ENCODE results near the gene STRA6.

STRA6 gene, protein sequence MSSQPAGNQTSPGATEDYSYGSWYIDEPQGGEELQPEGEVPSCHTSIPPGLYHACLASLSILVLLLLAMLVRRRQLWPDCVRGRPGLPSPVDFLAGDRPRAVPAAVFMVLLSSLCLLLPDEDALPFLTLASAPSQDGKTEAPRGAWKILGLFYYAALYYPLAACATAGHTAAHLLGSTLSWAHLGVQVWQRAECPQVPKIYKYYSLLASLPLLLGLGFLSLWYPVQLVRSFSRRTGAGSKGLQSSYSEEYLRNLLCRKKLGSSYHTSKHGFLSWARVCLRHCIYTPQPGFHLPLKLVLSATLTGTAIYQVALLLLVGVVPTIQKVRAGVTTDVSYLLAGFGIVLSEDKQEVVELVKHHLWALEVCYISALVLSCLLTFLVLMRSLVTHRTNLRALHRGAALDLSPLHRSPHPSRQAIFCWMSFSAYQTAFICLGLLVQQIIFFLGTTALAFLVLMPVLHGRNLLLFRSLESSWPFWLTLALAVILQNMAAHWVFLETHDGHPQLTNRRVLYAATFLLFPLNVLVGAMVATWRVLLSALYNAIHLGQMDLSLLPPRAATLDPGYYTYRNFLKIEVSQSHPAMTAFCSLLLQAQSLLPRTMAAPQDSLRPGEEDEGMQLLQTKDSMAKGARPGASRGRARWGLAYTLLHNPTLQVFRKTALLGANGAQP

GRCh38 chr15:74202452-74203401, at the start of gene STRA6:
Gene STRA6, minus strand, starts transcription at chr15:74202787. Its CDS starts 520 bp downstream, at chr15:74202267.
- DNase-seq (ENCODE audit: low spot score in 2 of 2), result peak; percentile 86 to 94
- Histone ChIP-seq H3K4me1 (peaks cover 29% of the 10 kb centered on the region), H3K4me3 (peak within 1 kb of the TSS; percentile 15)

GRCh38 chr15:74252291-74252690, 49.7 kb upstream of the STRA6 start:
- Histone ChIP-seq H3K4me3 (no peak overlapping the region), H3K36me3 (replicated peaks) (no peaks in the 10 kb centered on the region), H3K9me3 (no peaks in the 10 kb centered on the region), H3K27me3 (ENCODE audit: low read depth) (peaks cover 51% of the 10 kb centered on the region), H3K4me1 (no peaks in the 10 kb centered on the region)
- DNase-seq (ENCODE audit: low spot score in 2 of 2), result no peak
- in situ Hi-C loops (cut with MboI; ENCODE audit: low sequenced_read_pairs), result no loop called here

More at GRCh38 chr15:74202452-74203401, at the start of gene STRA6:
- no peaks in the 10 kb centered on the region for H3K36me3 ChIP-seq (replicated peaks)
- H3K27me3 ChIP-seq (ENCODE audit: low read depth), result no peaks in the 10 kb centered on the region
- H3K9me3 ChIP-seq, result no peaks in the 10 kb centered on the region
- in situ Hi-C loops (cut with MboI; ENCODE audit: low sequenced_read_pairs), result no loop called here

GRCh38 chr15:74251131-74251811, 48.7 kb upstream of the STRA6 start:
- DNase-seq (ENCODE audit: low spot score in 2 of 2), result no peak
- Histone ChIP-seq H3K4me3 (no peak overlapping the region), H3K27me3 (ENCODE audit: low read depth) (peaks cover 42% of the 10 kb centered on the region), H3K36me3 (replicated peaks) (no peaks in the 10 kb centered on the region), H3K9me3 (no peaks in the 10 kb centered on the region), H3K4me1 (no peaks in the 10 kb centered on the region)
- in situ Hi-C loops (cut with MboI; ENCODE audit: low sequenced_read_pairs), result no loop called here

- no peak overlapping the region for H3K4me3 ChIP-seq
- in situ Hi-C loops (cut with MboI; ENCODE audit: low sequenced_read_pairs), result no loop called here
- H3K36me3 ChIP-seq (replicated peaks), result no peaks in the 10 kb centered on the region
- H3K9me3 ChIP-seq, result no peaks in the 10 kb centered on the region
- H3K27me3 ChIP-seq (ENCODE audit: low read depth), result peaks cover 33% of the 10 kb centered on the region
- no peaks in the 10 kb centered on the region; the same call in 1 of the 2 replicates for H3K4me1 ChIP-seq
- DNase-seq (ENCODE audit: low spot score in 2 of 2), result no peak
These were observed 47.7 kb upstream of the STRA6 start for GRCh38 chr15:74250266-74250665.

GRCh38 chr15:74245342-74245931, 42.9 kb upstream of the STRA6 start:
- in situ Hi-C loops (cut with MboI; ENCODE audit: low sequenced_read_pairs), result no loop called here
- peaks cover 8% of the 10 kb centered on the region for H3K27me3 ChIP-seq (ENCODE audit: low read depth)
- H3K9me3 ChIP-seq, result no peaks in the 10 kb centered on the region
- H3K4me1 ChIP-seq, result peaks cover 2% of the 10 kb centered on the region
- no peak overlapping the region for H3K4me3 ChIP-seq
- peak in 1 of 2 experiments; percentile 72 for DNase-seq (ENCODE audit: low spot score in 2 of 2)
- no peaks in the 10 kb centered on the region for H3K36me3 ChIP-seq (replicated peaks)

DNA sequence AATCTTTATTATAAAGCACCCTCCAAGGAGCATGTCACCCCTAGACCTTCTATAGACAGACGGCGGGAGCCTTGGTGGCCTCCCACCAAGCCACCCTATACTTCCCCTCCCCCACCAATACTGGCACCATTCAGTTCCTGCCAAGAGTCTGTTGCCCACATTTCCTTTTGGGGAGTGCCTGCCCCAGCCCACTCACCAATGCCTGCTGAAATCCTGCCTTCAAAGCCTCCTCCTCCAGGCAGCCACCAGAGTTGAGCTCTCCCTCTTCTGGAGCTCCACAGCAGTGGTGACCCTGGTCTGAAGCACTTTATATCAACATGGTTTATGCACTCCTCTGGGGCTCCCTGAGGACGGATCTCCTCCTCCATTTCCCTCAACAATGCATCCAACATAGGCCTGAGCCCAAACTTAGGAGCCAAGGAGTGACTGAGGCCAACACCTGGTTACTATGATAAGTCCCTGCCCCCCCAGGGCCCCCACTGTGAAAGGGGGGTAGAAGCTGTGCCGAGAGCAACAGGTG, 42.3 kb upstream of the STRA6 start:
- peaks cover 7% of the 10 kb centered on the region for H3K27me3 ChIP-seq (ENCODE audit: low read depth)
- H3K9me3 ChIP-seq, result no peaks in the 10 kb centered on the region
- no peak overlapping the region for H3K4me3 ChIP-seq
- in situ Hi-C loops (cut with MboI; ENCODE audit: low sequenced_read_pairs), result no loop called here
- no peak for DNase-seq (ENCODE audit: low spot score in 2 of 2)
- peaks cover 7% of the 10 kb centered on the region for H3K4me1 ChIP-seq
- H3K36me3 ChIP-seq (replicated peaks), result no peaks in the 10 kb centered on the region

- H3K9me3 ChIP-seq, result no peaks in the 10 kb centered on the region
- H3K4me1 ChIP-seq, result peaks cover 16% of the 10 kb centered on the region
- no peaks in the 10 kb centered on the region for H3K27me3 ChIP-seq (ENCODE audit: low read depth)
- DNase-seq (ENCODE audit: low spot score in 2 of 2), result no peak
- H3K36me3 ChIP-seq (replicated peaks), result no peaks in the 10 kb centered on the region
- no peak overlapping the region for H3K4me3 ChIP-seq
- in situ Hi-C loops (cut with MboI; ENCODE audit: low sequenced_read_pairs), result no loop called here
These were observed 40.8 kb upstream of the STRA6 start for GRCh38 chr15:74243431-74243830.

- DNase-seq (ENCODE audit: low spot score in 2 of 2), result no peak
- Histone ChIP-seq H3K4me3 (no peak overlapping the region), H3K27me3 (ENCODE audit: low read depth) (no peaks in the 10 kb centered on the region), H3K4me1 (peaks cover 16% of the 10 kb centered on the region), H3K9me3 (no peaks in the 10 kb centered on the region), H3K36me3 (replicated peaks) (no peaks in the 10 kb centered on the region)
- in situ Hi-C loops (cut with MboI; ENCODE audit: low sequenced_read_pairs), result no loop called here
These were observed 40.0 kb upstream of the STRA6 start for GRCh38 chr15:74242441-74243185.

GRCh38 chr15:74240897-74241614, 38.5 kb upstream of the STRA6 start:
- H3K4me3 ChIP-seq, result no peak overlapping the region
- in situ Hi-C loops (cut with MboI; ENCODE audit: low sequenced_read_pairs), result no loop called here
- H3K27me3 ChIP-seq (ENCODE audit: low read depth), result no peaks in the 10 kb centered on the region
- H3K4me1 ChIP-seq, result peaks cover 16% of the 10 kb centered on the region
- DNase-seq (ENCODE audit: low spot score in 2 of 2), result no peak
- no peaks in the 10 kb centered on the region for H3K36me3 ChIP-seq (replicated peaks)
- no peaks in the 10 kb centered on the region for H3K9me3 ChIP-seq

DNA sequence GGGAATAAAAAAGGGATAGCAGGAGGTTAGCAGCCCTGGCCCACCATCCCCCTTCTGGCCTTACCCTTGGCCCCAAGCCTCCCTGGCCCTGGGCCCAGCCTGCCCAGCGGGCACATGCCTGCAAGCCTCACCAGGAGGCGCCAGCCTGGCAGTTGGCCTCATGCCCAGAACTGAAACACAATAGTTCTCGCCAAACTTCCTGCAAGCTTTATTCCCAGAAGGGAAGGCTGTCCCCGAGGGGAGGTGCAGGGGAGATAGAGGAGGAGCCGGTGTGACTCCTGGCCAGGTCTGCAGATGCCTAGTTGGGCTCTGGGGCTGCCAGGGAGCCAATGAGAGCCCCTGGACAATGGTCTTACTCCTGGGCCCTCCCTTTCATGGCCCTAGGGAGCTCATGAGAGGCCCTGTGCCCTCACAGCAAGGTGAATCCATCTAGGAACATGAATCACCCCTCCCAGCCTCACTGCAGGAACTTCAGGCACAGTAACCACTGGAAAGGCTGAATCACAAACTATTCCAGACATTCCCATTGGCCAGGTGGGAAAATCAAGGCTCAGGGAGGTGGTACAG, 37.5 kb upstream of the STRA6 start:
- Histone ChIP-seq H3K4me1 (peaks cover 16% of the 10 kb centered on the region), H3K36me3 (replicated peaks) (no peaks in the 10 kb centered on the region), H3K27me3 (ENCODE audit: low read depth) (no peaks in the 10 kb centered on the region), H3K4me3 (no peak overlapping the region), H3K9me3 (no peaks in the 10 kb centered on the region)
- DNase-seq (ENCODE audit: low spot score in 2 of 2), result peak; percentile 86 to 96
- in situ Hi-C loops (cut with MboI; ENCODE audit: low sequenced_read_pairs), result no loop called here

- H3K9me3 ChIP-seq, result no peaks in the 10 kb centered on the region
- in situ Hi-C loops (cut with MboI; ENCODE audit: low sequenced_read_pairs), result no loop called here
- no peak for DNase-seq (ENCODE audit: low spot score in 2 of 2)
- H3K4me3 ChIP-seq, result no peak overlapping the region
- H3K27me3 ChIP-seq (ENCODE audit: low read depth), result no peaks in the 10 kb centered on the region
- no peaks in the 10 kb centered on the region for H3K36me3 ChIP-seq (replicated peaks)
- peaks cover 16% of the 10 kb centered on the region for H3K4me1 ChIP-seq
These were observed 36.6 kb upstream of the STRA6 start for GRCh38 chr15:74239051-74239705.

Measured in HAP-1 (cell line).